22Rv1 (cell line): ENCODE results near the gene ISG20L2.
"Not testable (repeated sequence)": the region's sequence is repeated elsewhere in the genome, so short reads cannot be mapped to it uniquely, and the experiment has no call there.

Experiments used
- H3K27ac ChIP-seq: fragments of 450-650 bp; 2 replicates; pipeline ENCODE4 v1.5.1; 2017
- ZFX ChIP-seq: fragments of 450-650 bp; IDR thresholded peaks from 2 replicates; pipeline ENCODE4 v1.6.1; 2017; ENCODE audit warnings: antibody characterized with exemption, borderline replicate concordance
- TF ChIP-seq, protein P1 (sequence below): fragments of 450-650 bp; IDR thresholded peaks from 2 replicates; pipeline ENCODE4 v1.5.1; 2017; ENCODE audit warnings: mild to moderate bottlenecking

ISG20L2 gene

GRCh38 chr1:156760796-156761104 lies 32.2 kb upstream of the ISG20L2 start:
- H3K27ac ChIP-seq: no peak overlapping the region
- TF ChIP-seq, protein P1, sequence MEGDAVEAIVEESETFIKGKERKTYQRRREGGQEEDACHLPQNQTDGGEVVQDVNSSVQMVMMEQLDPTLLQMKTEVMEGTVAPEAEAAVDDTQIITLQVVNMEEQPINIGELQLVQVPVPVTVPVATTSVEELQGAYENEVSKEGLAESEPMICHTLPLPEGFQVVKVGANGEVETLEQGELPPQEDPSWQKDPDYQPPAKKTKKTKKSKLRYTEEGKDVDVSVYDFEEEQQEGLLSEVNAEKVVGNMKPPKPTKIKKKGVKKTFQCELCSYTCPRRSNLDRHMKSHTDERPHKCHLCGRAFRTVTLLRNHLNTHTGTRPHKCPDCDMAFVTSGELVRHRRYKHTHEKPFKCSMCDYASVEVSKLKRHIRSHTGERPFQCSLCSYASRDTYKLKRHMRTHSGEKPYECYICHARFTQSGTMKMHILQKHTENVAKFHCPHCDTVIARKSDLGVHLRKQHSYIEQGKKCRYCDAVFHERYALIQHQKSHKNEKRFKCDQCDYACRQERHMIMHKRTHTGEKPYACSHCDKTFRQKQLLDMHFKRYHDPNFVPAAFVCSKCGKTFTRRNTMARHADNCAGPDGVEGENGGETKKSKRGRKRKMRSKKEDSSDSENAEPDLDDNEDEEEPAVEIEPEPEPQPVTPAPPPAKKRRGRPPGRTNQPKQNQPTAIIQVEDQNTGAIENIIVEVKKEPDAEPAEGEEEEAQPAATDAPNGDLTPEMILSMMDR: no peak
- TF ChIP-seq ZFX: no peak

GRCh38 chr1:156760092-156760795 lies 31.7 kb upstream of the ISG20L2 start:
- TF ChIP-seq ZFX: no peak
- TF ChIP-seq, protein P1: no peak

DNA sequence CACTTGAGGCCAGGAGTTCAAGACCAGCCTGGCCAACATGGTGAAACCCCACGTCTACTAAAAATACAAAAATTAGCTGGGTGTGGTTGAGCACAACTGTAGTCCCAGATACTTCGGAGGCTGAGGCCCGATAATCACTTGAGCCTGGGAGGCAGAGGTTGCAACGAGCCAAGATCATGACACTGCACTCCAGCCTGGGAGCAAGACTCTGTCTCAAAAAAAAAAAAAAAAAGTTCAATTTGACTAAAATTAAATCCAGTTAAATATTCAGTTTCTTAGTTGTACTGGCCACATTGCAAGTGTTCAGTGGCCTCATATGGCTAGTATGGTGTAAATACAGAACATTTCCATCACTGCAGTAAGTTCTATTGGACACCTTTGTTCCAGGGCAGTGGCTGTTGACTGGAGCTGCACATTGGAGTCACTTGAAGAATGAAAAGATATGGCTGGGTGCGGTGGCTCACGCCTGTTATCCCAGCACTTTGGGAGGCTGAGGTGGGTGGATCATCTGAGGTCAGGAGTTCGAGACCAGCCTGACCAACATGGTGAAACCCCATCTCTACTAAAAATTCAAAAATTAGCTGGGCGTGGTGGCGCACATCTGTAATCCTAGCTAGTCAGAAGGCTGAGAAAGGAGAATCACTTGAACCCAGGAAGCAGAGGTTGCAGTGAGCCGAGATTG lies 29.1 kb upstream of the ISG20L2 start:
- not testable (repeated sequence) for H3K27ac ChIP-seq

More at GRCh38 chr1:156760092-156760795, 31.7 kb upstream of the ISG20L2 start:
- no peak overlapping the region; the same call in 1 of the 2 replicates for H3K27ac ChIP-seq

DNA sequence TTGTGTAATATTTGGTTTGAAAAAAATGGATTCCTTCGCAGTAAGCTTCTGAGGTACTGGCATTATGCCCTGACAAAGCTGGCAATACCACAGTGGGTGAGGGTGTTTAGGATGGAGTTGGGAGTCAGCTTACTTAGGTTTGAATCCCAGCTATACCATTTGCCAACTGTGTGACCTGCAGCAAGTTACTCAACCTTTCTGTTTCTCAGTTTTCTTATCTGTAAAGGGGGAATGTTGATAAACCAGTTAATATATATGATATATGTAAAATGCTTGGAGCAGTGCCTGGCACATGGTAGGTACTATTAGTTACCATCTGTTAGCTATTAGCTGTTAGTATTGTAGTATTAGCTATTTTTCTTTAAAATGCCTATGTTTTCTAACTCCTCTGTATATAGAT lies 27.8 kb upstream of the ISG20L2 start:
- TF ChIP-seq, protein P1: no peak
- TF ChIP-seq ZFX: no peak

GRCh38 chr1:156755527-156755950 lies 27.0 kb upstream of the ISG20L2 start:
- no peak for TF ChIP-seq ZFX
- TF ChIP-seq, protein P1: no peak

More for the DNA sequence above, 27.8 kb upstream of the ISG20L2 start:
- no peak overlapping the region for H3K27ac ChIP-seq

GRCh38 chr1:156754219-156754618 lies 25.7 kb upstream of the ISG20L2 start:
- 0 out of 2 replicates have a peak overlapping the region, but pooled peaks have one; percentile 97 for H3K27ac ChIP-seq
- TF ChIP-seq, protein P1: no peak
- TF ChIP-seq ZFX: no peak

More at GRCh38 chr1:156755527-156755950, 27.0 kb upstream of the ISG20L2 start:
- H3K27ac ChIP-seq: no peak overlapping the region

GRCh38 chr1:156752843-156753482 lies 24.4 kb upstream of the ISG20L2 start:
- TF ChIP-seq ZFX: no peak
- TF ChIP-seq, protein P1: no peak
- peak overlapping the region; percentile 97 for H3K27ac ChIP-seq
